ENCODE data around the gene IRF3.

IRF3 gene

DNA sequence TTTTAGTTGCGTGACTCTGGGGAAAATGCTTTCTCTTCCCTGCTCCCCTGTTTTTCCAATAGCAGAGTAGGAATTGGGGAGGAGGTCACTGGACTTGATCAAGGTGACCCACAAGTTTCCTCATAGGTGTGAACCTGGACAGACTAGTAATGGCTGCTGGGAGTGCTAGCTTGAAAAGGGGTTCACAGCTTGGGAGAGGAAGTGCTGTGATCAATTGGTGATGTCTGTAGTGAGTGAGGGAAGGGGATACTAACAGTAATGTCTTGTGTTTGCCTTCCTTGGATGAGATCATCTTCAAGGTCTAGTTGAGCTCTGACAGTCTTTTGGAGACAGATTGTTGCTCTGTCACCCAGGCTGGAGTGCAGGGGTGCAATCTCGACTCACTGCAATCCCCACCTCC lies 1.8 kb upstream of the IRF3 start:
- no peaks in the 10 kb centered on the region for H4K20me1 ChIP-seq (ENCODE audit: low read depth, low read length)
- H3K27ac ChIP-seq (ENCODE audit: low read depth, low read length) = no peak overlapping the region
- peak overlapping the region; percentile 96 for H3K4me2 ChIP-seq (ENCODE audit: low read depth, low read length, poor library complexity, severe bottlenecking)
- no peaks in the 10 kb centered on the region for H3K9me2 ChIP-seq (replicated peaks; ENCODE audit: insufficient read depth, low read length)
- no peaks in the 10 kb centered on the region for H3K27me3 ChIP-seq (ENCODE audit: low read length)
- peak overlapping the region; percentile 90 for H3K9ac ChIP-seq (ENCODE audit: low read length)
- H2AFZ ChIP-seq (ENCODE audit: low read depth, low read length, severe bottlenecking) = no peak overlapping the region
- H3K36me3 ChIP-seq (ENCODE audit: low read length) = no peaks in the 10 kb centered on the region
- peak overlapping the region; percentile 27 for H3K4me3 ChIP-seq (ENCODE audit: insufficient read depth, low read length, poor library complexity, severe bottlenecking)
- no peaks in the 10 kb centered on the region for H3K9me3 ChIP-seq (ENCODE audit: insufficient read depth, low read length)
- TF ChIP-seq, protein P1, sequence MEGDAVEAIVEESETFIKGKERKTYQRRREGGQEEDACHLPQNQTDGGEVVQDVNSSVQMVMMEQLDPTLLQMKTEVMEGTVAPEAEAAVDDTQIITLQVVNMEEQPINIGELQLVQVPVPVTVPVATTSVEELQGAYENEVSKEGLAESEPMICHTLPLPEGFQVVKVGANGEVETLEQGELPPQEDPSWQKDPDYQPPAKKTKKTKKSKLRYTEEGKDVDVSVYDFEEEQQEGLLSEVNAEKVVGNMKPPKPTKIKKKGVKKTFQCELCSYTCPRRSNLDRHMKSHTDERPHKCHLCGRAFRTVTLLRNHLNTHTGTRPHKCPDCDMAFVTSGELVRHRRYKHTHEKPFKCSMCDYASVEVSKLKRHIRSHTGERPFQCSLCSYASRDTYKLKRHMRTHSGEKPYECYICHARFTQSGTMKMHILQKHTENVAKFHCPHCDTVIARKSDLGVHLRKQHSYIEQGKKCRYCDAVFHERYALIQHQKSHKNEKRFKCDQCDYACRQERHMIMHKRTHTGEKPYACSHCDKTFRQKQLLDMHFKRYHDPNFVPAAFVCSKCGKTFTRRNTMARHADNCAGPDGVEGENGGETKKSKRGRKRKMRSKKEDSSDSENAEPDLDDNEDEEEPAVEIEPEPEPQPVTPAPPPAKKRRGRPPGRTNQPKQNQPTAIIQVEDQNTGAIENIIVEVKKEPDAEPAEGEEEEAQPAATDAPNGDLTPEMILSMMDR (IDR thresholded peaks at IDR 0.05; ENCODE audit: insufficient read depth, low read length, poor library complexity, severe bottlenecking) = no peak
- no peak for TF ChIP-seq EZH2phosphoT487 (conservative IDR thresholded peaks at IDR 0.05; ENCODE audit: low read length)
- peaks cover 44% of the 10 kb centered on the region for H3K79me2 ChIP-seq (ENCODE audit: insufficient read depth, low read length)
- H3F3A ChIP-seq (ENCODE audit: insufficient read depth) = peaks cover 7% of the 10 kb centered on the region; the same call in 1 of the 2 replicates

GRCh38 chr19:49666120-49666444 lies 425 bp upstream of the IRF3 start:
- Histone ChIP-seq H3K79me2 (ENCODE audit: insufficient read depth, low read length) (peaks cover 44% of the 10 kb centered on the region), H3K27ac (ENCODE audit: low read depth, low read length) (peak overlapping the region; percentile 90)

GRCh38 chr19:49665036-49665350 lies 664 bp downstream of the IRF3 start:
- Histone ChIP-seq H3K9ac (ENCODE audit: low read length) (peak overlapping the region; percentile 90), H3F3A (ENCODE audit: insufficient read depth) (0 out of 2 replicates have a peak, but pooled peaks cover 4% of the 10 kb centered on the region), H4K20me1 (ENCODE audit: low read depth, low read length) (no peaks in the 10 kb centered on the region), H2AFZ (ENCODE audit: low read depth, low read length, severe bottlenecking) (no peak overlapping the region), H3K27ac (ENCODE audit: low read depth, low read length) (peak overlapping the region; percentile 90), H3K36me3 (ENCODE audit: low read length) (0 out of 2 replicates have a peak, but pooled peaks cover 2% of the 10 kb centered on the region), H3K9me2 (replicated peaks; ENCODE audit: insufficient read depth, low read length) (no peaks in the 10 kb centered on the region), H3K4me2 (ENCODE audit: low read depth, low read length, poor library complexity, severe bottlenecking) (peak overlapping the region; percentile 80), H3K9me3 (ENCODE audit: insufficient read depth, low read length) (no peaks in the 10 kb centered on the region), H3K27me3 (ENCODE audit: low read length) (no peaks in the 10 kb centered on the region), H3K4me3 (ENCODE audit: insufficient read depth, low read length, poor library complexity, severe bottlenecking) (peak overlapping the region; percentile 96), H3K79me2 (ENCODE audit: insufficient read depth, low read length) (peaks cover 44% of the 10 kb centered on the region)
- no peak for TF ChIP-seq EZH2phosphoT487 (conservative IDR thresholded peaks at IDR 0.05; ENCODE audit: low read length)
- TF ChIP-seq, protein P1 (IDR thresholded peaks at IDR 0.05; ENCODE audit: insufficient read depth, low read length, poor library complexity, severe bottlenecking) = no peak

More at GRCh38 chr19:49666120-49666444, 425 bp upstream of the IRF3 start:
- H3K9me2 ChIP-seq (replicated peaks; ENCODE audit: insufficient read depth, low read length) = no peaks in the 10 kb centered on the region
- no peaks in the 10 kb centered on the region for H3K36me3 ChIP-seq (ENCODE audit: low read length)
- H3K27me3 ChIP-seq (ENCODE audit: low read length) = no peaks in the 10 kb centered on the region
- peak overlapping the region; percentile 90 for H3K9ac ChIP-seq (ENCODE audit: low read length)
- TF ChIP-seq, protein P1 (IDR thresholded peaks at IDR 0.05; ENCODE audit: insufficient read depth, low read length, poor library complexity, severe bottlenecking) = no peak
- no peak for TF ChIP-seq EZH2phosphoT487 (conservative IDR thresholded peaks at IDR 0.05; ENCODE audit: low read length)
- H3K9me3 ChIP-seq (ENCODE audit: insufficient read depth, low read length) = no peaks in the 10 kb centered on the region
- no peaks in the 10 kb centered on the region for H4K20me1 ChIP-seq (ENCODE audit: low read depth, low read length)
- H3K4me3 ChIP-seq (ENCODE audit: insufficient read depth, low read length, poor library complexity, severe bottlenecking) = peak overlapping the region; percentile 96
- no peak overlapping the region for H2AFZ ChIP-seq (ENCODE audit: low read depth, low read length, severe bottlenecking)
- peak overlapping the region; percentile 96 for H3K4me2 ChIP-seq (ENCODE audit: low read depth, low read length, poor library complexity, severe bottlenecking)
- H3F3A ChIP-seq (ENCODE audit: insufficient read depth) = no peaks in the 10 kb centered on the region
